Kidney glomerular epithelial cell (primary cell): Measurements from ENCODE around the gene FRS2.

ENCODE experiments used
- DNase-seq: peaks from one replicate; lab custom pipeline; 2025; lab: John Stamatoyannopoulos, UW

Gene FRS2

DNA sequence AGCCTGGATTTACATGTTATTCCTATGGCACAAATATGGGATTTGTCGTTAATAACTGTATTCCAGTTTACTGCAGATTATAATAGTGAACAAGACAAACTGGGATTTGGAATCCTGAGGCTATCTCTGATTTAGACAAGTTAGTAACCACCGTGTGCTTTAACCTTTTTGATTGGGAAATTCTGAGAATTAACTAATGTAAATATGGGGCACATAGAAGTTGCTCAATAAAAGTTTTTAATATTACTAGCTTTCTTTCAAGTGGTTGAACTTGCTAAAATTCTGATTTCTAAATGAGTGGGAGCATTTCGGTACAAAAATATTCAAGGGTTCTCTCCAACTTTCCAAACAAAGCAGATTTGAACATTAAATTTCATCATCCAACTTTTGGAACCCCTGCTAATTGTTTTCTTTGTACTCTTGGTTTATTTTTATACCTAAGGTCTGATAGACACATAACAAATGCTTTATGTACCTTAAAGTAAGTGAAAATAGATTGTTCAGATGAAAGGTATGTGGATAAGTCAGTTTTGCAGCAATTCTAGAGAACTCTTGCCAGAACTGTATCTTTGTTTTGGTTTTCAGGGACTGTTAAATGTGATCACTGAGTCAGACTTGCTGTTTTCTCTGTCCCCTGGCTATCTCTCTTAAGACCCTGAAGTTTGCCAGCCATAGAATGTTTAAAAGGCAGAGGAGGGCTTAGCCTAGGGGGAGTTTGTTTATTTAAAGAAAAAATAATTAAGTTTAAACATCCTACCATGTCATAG, 57.5 kb downstream of the FRS2 start:
- DNase-seq: peak; percentile 82

- DNase-seq: no peak
These were observed 58.8 kb downstream of the FRS2 start for GRCh38 chr12:69529021-69529420.

GRCh38 chr12:69533844-69534243, 63.7 kb downstream of the FRS2 start:
- no peak for DNase-seq

DNA sequence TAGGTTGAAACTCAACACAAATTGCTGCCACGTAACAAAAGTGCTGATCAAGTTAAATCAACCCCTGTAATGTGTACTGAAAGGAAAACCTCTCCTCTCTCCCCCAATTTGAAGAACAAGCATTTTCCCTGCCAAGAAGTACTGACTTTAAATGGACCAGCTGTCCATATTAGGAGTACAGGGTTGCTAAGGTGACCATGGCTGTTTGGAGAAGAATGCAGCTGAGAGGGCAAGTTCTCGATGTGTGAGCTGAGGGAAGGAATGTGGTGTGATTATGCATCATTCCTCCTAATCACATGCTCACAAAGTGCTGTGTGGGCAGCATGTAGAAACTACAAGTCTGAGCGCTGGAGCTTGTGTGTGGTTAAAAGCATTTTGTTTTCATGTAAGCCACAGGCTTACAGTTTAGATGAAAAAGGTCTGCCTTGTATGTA, 64.2 kb downstream of the FRS2 start:
- peak; percentile 99 for DNase-seq

DNA sequence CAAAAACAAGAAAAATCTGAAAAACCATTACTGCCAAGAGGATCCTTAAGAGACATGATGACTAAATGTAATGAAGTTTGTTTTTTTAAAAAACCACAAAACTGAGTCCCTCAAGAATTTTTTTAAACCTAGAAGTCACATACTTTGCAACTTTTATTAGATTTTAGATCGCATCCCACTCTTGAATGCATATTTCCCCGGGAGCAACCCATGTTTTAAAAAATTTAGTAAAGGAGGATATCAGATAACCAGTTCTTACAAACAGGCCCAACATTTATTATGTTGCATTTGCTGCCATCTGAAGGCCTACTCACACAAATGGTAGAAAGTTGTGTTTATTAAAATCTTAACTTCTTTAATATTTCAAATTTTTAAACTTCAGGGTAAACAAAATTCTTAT, 70.8 kb downstream of the FRS2 start:
- peak; percentile 32 for DNase-seq

- DNase-seq: no peak
These were observed 73.9 kb downstream of the FRS2 start for GRCh38 chr12:69544087-69544486.

DNA sequence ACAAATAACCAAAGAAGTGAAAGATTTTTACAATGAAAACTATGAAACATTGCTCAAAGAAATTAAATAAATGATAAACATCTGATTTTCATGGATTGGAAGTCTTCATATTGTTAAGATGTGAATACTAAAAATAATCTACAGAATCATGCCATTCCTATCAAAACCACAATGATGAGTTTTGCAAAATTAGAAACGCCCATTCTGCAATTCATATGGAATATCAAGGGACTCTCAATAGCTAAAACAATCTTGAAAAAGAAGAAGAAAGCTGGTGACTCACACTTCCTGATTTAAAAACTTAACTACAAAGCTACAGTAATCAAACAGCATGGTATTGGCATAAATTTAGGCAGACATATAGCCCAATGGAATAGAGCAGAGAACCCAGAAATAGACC, 74.9 kb downstream of the FRS2 start:
- DNase-seq: no peak

DNA sequence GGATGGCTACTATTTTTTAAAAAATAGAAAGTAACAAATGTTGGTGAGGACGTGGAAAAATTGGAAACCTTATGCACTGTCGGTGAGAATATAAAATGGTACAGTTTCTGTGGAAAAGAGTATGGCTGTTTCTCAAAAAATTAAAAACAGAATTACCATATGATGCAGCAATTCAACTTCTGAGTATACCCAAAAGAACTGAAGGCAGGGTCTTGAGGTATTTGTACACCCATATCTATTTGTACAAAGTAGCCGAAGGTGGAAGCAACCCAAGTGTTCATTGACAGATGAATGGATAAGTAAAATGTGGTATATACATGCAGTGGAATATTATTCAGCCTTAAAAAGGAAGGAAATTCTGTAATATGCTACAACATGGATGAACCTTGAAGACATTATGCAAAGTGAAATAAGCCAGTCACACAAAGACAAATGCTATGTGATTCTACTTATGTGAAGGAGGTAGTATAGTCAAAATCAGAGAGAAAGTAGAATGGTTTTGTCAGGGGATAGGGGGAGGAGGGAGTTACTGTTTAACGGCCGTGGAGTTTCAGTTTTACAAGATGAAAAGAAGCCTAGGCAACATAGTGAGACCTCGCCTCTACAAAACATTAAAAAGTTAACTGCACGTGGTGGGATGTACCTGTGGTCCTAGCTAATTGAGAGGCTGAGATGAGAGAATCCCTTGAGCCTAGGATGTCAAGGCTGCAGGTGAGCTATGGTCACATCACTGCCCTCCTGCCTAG, 76.7 kb downstream of the FRS2 start:
- no peak for DNase-seq

DNA sequence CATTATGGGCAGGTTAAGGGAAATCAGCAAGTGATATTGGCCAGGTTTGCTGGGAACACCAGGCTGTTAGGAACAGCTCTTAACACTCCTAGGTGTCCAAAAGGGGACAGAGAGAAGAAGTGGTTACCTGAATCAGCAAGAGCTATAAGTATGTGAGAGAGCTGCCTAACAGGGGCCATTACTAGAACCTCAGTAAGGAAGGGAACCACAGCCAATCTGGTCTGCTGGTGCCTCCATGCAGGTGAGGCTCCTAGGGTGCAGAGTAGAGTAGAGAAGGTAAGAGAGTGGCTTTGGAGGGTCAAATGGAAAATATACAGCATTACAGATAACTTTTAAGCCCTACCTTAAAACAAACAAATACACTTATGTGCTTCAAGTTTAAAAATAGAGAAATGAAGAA, 78.5 kb downstream of the FRS2 start:
- DNase-seq: no peak

DNA sequence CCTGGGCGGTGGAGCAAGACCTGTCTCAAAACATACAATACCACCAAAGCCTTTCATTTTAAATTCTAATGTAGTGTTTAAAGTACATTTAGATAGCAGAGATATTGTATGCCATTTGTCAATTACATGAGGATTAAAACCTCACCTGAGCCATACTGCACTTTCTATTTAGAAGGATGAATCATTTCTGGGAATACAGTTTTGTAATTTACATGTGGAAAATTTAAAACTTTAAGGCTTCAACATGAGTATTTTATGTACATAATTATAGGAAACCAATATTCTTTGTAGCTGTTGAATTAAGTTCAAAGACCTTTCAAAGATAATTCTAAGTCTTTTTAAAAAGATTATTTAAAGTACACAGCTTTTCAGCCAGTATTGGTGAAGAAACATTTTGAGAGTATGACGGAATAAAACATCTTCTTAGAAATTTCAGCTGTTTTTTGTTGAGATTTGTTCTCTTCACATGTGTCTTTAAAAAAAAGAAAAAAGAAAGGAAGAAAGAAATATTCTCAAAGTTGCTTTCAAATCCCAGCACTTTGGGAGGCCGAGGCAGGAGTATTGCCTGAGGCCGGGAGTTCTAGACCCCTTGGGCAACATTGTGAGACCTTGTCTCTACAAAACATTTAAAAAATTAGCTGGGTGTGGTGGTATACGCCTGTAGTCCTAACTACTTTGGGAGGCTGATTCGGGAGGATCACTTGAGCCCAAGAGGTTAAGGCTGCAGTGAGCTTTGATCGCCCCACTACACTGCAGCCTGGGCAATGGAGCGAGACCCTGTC, 80.6 kb downstream of the FRS2 start:
- DNase-seq: no peak

- peak; percentile 12 for DNase-seq
These were observed 83.5 kb downstream of the FRS2 start for GRCh38 chr12:69553628-69554248.

GRCh38 chr12:69555461-69555860, 85.3 kb downstream of the FRS2 start:
- DNase-seq: no peak

- DNase-seq: no peak
These were observed 86.2 kb downstream of the FRS2 start for GRCh38 chr12:69556383-69556782.

DNA sequence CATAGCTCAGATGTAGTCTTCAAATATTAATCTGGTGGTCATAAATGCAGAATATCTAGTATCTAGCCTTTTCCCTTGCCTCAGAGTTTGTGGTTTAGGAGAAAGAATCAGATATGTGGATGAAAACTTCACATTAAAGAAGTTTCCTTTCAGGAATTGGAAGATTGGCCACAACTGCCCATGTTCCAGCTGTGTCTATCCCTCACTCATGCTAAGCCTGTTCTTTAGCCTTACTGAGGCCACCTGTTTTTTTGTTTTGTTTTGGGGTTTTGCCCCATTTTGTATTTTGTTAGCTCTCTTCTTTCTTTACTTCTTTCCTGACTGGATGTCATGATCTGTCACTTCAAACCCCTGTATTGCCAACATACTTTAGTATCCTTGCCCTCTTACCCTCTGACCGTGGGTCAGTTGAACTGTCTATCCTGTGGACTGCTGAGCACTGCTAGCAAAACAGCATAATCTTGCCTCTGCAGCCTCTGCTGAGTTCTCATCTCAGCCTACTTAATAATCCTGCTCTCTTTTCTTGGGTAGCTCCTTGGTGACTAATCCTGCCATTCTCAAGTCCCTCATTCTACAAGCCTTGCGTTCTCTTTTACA, 93.1 kb downstream of the FRS2 start:
- no peak for DNase-seq

GRCh38 chr12:69566603-69567002, 96.4 kb downstream of the FRS2 start:
- no peak for DNase-seq

GRCh38 chr12:69569236-69569635, 99.0 kb downstream of the FRS2 start:
- peak; percentile 32 for DNase-seq

- peak; percentile 54 for DNase-seq
These were observed 99.9 kb downstream of the FRS2 start for GRCh38 chr12:69570000-69570516.

DNA sequence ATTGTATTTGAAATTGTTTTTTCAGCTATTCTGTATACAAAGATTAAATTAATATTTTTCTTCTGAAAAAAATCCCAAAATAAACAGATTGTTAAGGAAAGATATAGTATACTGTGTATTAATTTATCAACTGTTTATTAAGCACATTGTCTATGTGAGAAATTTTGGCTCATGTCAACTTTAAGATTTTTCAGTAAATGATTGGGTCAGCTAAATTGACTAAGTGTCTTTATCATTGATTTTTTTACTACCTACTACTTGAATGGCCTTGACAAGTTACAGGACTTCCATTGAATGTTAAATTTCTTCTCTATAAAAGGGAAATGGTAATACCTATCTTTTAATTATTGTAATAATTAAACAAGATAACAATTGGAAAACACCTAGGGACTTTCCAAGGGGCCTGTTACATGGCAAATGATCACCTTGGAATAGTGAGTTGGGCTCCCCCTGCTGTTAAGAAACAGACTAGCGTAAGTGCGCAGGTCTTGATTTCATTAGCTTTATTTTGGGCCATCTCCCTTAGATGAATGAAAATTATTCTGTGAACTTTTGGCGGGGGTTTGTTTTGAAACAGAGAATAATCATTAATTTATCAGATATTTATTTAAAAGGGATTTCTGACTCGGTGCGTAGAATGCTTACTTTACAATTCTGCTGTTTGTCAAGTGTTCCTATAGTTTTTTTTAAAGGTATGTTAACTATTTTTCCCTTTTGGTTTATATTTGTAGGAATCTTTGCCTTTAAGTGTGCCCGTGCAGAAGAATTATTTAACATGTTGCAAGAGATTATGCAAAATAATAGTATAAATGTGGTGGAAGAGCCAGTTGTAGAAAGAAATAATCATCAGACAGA, 100.6 kb downstream of the FRS2 start:
- peak; percentile 66 for DNase-seq

- no peak for DNase-seq
These were observed 105.2 kb downstream of the FRS2 start for GRCh38 chr12:69575346-69575745.

- DNase-seq: no peak
These were observed 108.1 kb downstream of the FRS2 start for GRCh38 chr12:69578283-69578682.

GRCh38 chr12:69579029-69579428, 108.8 kb downstream of the FRS2 start:
- DNase-seq: no peak
